Adrenal gland (tissue), 5 donors: ENCODE measurements around the gene TFPT.

ENCODE experiments used
- CTCF ChIP-seq, 6 experiments: fragments of 450-650 bp in 4 of 6; fragments of 200-600 bp in 2 of 6; sonication (generic) in 1 of 6; IDR thresholded peaks; 1 replicate in 5 of 6; 2 replicates in 1 of 6; pipeline versions ENCODE4 v1.5.1 to v1.8.0; 2016 to 2021; ENCODE audit warnings: antibody characterized with exemption in 6 of 6, mild to moderate bottlenecking in 2 of 6, moderate library complexity in 1 of 6
- POLR2A ChIP-seq, 2 donors: fragments of 450-650 bp; IDR thresholded peaks; one replicate each; pipeline ENCODE4 v1.6.1; 2017; ENCODE audit warnings: antibody characterized with exemption in 2 of 2, mild to moderate bottlenecking in 2 of 2, moderate library complexity in 1 of 2
- donor health status: DM: no; HTN: no; CAD: no.

GRCh38 chr19:54133957-54134590 is 18.6 kb upstream of the TFPT start:
- TF ChIP-seq CTCF (IDR thresholded peaks at IDR 0.05) (no peak), POLR2A (IDR thresholded peaks at IDR 0.05) (no peak)
